Keratinocyte (primary cell): Measurements from ENCODE around the gene DUSP22. TPM values are rescaled to one million over a fixed set of nuclear protein-coding genes. Genes with fewer than 3 reads are reported as not detected.

ENCODE experiments used
- DNase-seq: peaks from one replicate; pipeline ENCODE4 v3.0.0-alpha.2; 2011; ENCODE audit warnings: low read depth, missing footprints, low spot score
- FAIRE-seq: peaks from 2 replicates; lab custom pipeline; 2011; peaks lifted over from hg19 to GRCh38; lab: Jason Lieb, UNC
- H2AFZ ChIP-seq: 2 replicates; pipeline ENCODE4 v1.6.0; 2012; ENCODE audit warnings: low read length, control low read depth, inconsistent platforms; ENCODE audit not compliant: control insufficient read depth
- H3K27ac ChIP-seq: 2 replicates; pipeline ENCODE4 v1.5.1; 2011; ENCODE audit warnings: low read length; ENCODE audit not compliant: control insufficient read depth, insufficient read depth
- H3K27me3 ChIP-seq: 3 replicates; pipeline ENCODE4 v1.6.0; 2011; ENCODE audit warnings: low read length; ENCODE audit not compliant: control insufficient read depth, insufficient read depth; ENCODE audit errors: extremely low read depth
- H3K36me3 ChIP-seq, 2 experiments: 2 replicates in 1 of 2; 3 replicates in 1 of 2; pipeline ENCODE4 v1.5.1; 2011; ENCODE audit warnings: low read length in 2 of 2, mild to moderate bottlenecking in 1 of 2; ENCODE audit not compliant: control insufficient read depth in 2 of 2, insufficient read depth in 2 of 2; ENCODE audit errors: extremely low read depth in 1 of 2
- H3K4me1 ChIP-seq: 3 replicates; pipeline ENCODE4 v1.5.1; 2011; ENCODE audit warnings: low read length; ENCODE audit not compliant: control insufficient read depth, insufficient read depth; ENCODE audit errors: extremely low read depth
- H3K4me2 ChIP-seq: 3 replicates; pipeline ENCODE4 v1.6.0; 2011; ENCODE audit warnings: low read depth, low read length; ENCODE audit not compliant: control insufficient read depth, insufficient read depth; ENCODE audit errors: extremely low read depth
- H3K4me3 ChIP-seq, 3 experiments: fragments of 200-600 bp in 1 of 3; sonication (generic) in 1 of 3; 2 replicates in 2 of 3; 3 replicates in 1 of 3; pipeline ENCODE4 v1.5.1; 2011 to 2016; ENCODE audit warnings: low read length in 3 of 3, mild to moderate bottlenecking in 3 of 3, control low read depth in 2 of 3, inconsistent platforms in 1 of 3, low read depth in 1 of 3, mixed read lengths in 1 of 3, mixed run types in 1 of 3, moderate library complexity in 1 of 3; ENCODE audit not compliant: control insufficient read depth in 2 of 3, insufficient read depth in 2 of 3; ENCODE audit errors: extremely low read depth in 1 of 3
- H3K79me2 ChIP-seq: 2 replicates; pipeline ENCODE4 v1.6.0; 2012; ENCODE audit warnings: low read length; ENCODE audit not compliant: control insufficient read depth, insufficient read depth
- H3K9ac ChIP-seq: 3 replicates; pipeline ENCODE4 v1.6.0; 2011; ENCODE audit warnings: low read length; ENCODE audit not compliant: control insufficient read depth, insufficient read depth; ENCODE audit errors: extremely low read depth
- H3K9me1 ChIP-seq: 3 replicates; pipeline ENCODE4 v1.6.0; 2011; ENCODE audit warnings: low read length; ENCODE audit not compliant: control insufficient read depth, insufficient read depth; ENCODE audit errors: extremely low read depth
- H3K9me3 ChIP-seq: 2 replicates; pipeline ENCODE4 v1.5.1; 2012; ENCODE audit warnings: low read depth, low read length; ENCODE audit not compliant: control insufficient read depth
- H4K20me1 ChIP-seq: 3 replicates; pipeline ENCODE4 v1.6.0; 2011; ENCODE audit warnings: low read length; ENCODE audit not compliant: control insufficient read depth, insufficient read depth; ENCODE audit errors: extremely low read depth
- CTCF ChIP-seq, 3 experiments: IDR thresholded peaks in 1 of 3; conservative IDR thresholded peaks in 1 of 3; optimal IDR thresholded peaks in 1 of 3; 2 replicates in 2 of 3; 3 replicates in 1 of 3; pipeline versions ENCODE3 to v1.5.1; 2011; ENCODE audit warnings: low read length in 3 of 3, mild to moderate bottlenecking in 3 of 3, moderate library complexity in 2 of 3, control low read depth in 1 of 3, inconsistent platforms in 1 of 3; ENCODE audit not compliant: insufficient read depth in 2 of 3; ENCODE audit errors: extremely low read depth in 1 of 3
- EZH2 ChIP-seq: IDR thresholded peaks from one replicate; pipeline ENCODE4 v1.6.1; 2012; ENCODE audit warnings: inconsistent platforms, mild to moderate bottlenecking, low read length, moderate library complexity
- dilution Hi-C: fragments of 300-500 bp; cut with MboI; formaldehyde crosslinking; loops from one replicate; pipeline ENCODE4 v1.7.0; 2020; ENCODE audit warnings: low sequenced_read_pairs; ENCODE audit not compliant: extremely low pct_ligation_motif_present
- polyA plus RNA-seq, 5 experiments: library from polyadenylated mRNA; depleted of rRNA in 3 of 5; stranded (reverse) in 3 of 5; stranded (forward) in 1 of 5; unstranded in 1 of 5; fragments of >200 nt; gene quantifications; 1 replicate in 1 of 5; 2 replicates in 3 of 5; 3 replicates in 1 of 5; pipeline versions ENCODE4 v1.2.1 to v1.2.3, GENCODE V29; 2011 to 2012; ENCODE audit warnings: missing spikeins in 2 of 5, low read depth in 1 of 5, low replicate concordance in 1 of 5

The DUSP22 gene
- polyA plus RNA-seq, 1 donor (not counting 4 experiments of a cell fraction or from before 2014, with no cell fraction given) = 17.3 TPM

- no peak overlapping the region for H3K4me2 ChIP-seq
- no peaks in the 10 kb centered on the region for H3K4me1 ChIP-seq
- no peaks in the 10 kb centered on the region for H4K20me1 ChIP-seq
- no peak overlapping the region for H2AFZ ChIP-seq
- peaks cover 1% of the 10 kb centered on the region for H3K9me3 ChIP-seq
- FAIRE-seq (no peak), DNase-seq (no peak)
- no peaks in the 10 kb centered on the region for H3K27me3 ChIP-seq
- no peak overlapping the region for H3K9ac ChIP-seq
- no peak overlapping the region for H3K27ac ChIP-seq
- dilution Hi-C loops = no loop called here
- TF ChIP-seq CTCF (optimal IDR thresholded peaks at IDR 0.05 in 1 of 3, IDR thresholded peaks at IDR 0.05 in 1 of 3, conservative IDR thresholded peaks at IDR 0.05 in 1 of 3; ENCODE audit: extremely low read depth in 1 of 3, insufficient read depth in 2 of 3, low read length in 3 of 3) (no peak), EZH2 (no peak)
- no peaks in the 10 kb centered on the region for H3K9me1 ChIP-seq
- no peaks in the 10 kb centered on the region for H3K36me3 ChIP-seq
- H3K79me2 ChIP-seq = no peaks in the 10 kb centered on the region
- H3K4me3 ChIP-seq = no peak overlapping the region
Measured at GRCh38 chr6:282177-282866, 10.0 kb upstream of the DUSP22 start.

GRCh38 chr6:282867-283416, 9.3 kb upstream of the DUSP22 start:
- Histone ChIP-seq H3K9me3 (peaks cover 1% of the 10 kb centered on the region), H4K20me1 (no peaks in the 10 kb centered on the region), H3K27ac (no peak overlapping the region), H3K4me2 (no peak overlapping the region), H3K27me3 (no peaks in the 10 kb centered on the region), H3K9ac (no peak overlapping the region), H3K4me1 (no peaks in the 10 kb centered on the region), H3K9me1 (no peaks in the 10 kb centered on the region), H2AFZ (no peak overlapping the region), H3K36me3 (no peaks in the 10 kb centered on the region), H3K79me2 (no peaks in the 10 kb centered on the region), H3K4me3 (no peak overlapping the region)
- no peak for TF ChIP-seq CTCF (optimal IDR thresholded peaks at IDR 0.05 in 1 of 3, IDR thresholded peaks at IDR 0.05 in 1 of 3, conservative IDR thresholded peaks at IDR 0.05 in 1 of 3; ENCODE audit: extremely low read depth in 1 of 3, insufficient read depth in 2 of 3, low read length in 3 of 3)
- no peak for TF ChIP-seq EZH2
- no peak for DNase-seq
- no peak for FAIRE-seq
- dilution Hi-C loops = no loop called here
